Measurements from ENCODE around the gene HSD17B12.

HSD17B12 gene

GRCh38 chr11:43712676-43713075, 32.1 kb downstream of the HSD17B12 start:
- DNase-seq (ENCODE audit: low read depth): no peak
- no peak for TF ChIP-seq CTCF (IDR thresholded peaks at IDR 0.05; ENCODE audit: control insufficient read depth, extremely low read depth, insufficient read depth)
- no peak overlapping the region for H3K4me3 ChIP-seq (ENCODE audit: low read depth, low read length)

GRCh38 chr11:43718373-43718772, 37.8 kb downstream of the HSD17B12 start:
- H3K4me3 ChIP-seq (ENCODE audit: low read depth, low read length): no peak overlapping the region
- no peak for DNase-seq (ENCODE audit: low read depth)
- no peak for TF ChIP-seq CTCF (IDR thresholded peaks at IDR 0.05; ENCODE audit: control insufficient read depth, extremely low read depth, insufficient read depth)

- TF ChIP-seq CTCF (IDR thresholded peaks at IDR 0.05; ENCODE audit: control insufficient read depth, extremely low read depth, insufficient read depth): no peak
- no peak for DNase-seq (ENCODE audit: low read depth)
- H3K4me3 ChIP-seq (ENCODE audit: low read depth, low read length): no peak overlapping the region
Measured at GRCh38 chr11:43723617-43724016, 43.1 kb downstream of the HSD17B12 start.

GRCh38 chr11:43732225-43732624, 51.7 kb downstream of the HSD17B12 start:
- DNase-seq (ENCODE audit: low read depth): no peak
- no peak overlapping the region for H3K4me3 ChIP-seq (ENCODE audit: low read depth, low read length)
- TF ChIP-seq CTCF (IDR thresholded peaks at IDR 0.05; ENCODE audit: control insufficient read depth, extremely low read depth, insufficient read depth): no peak

GRCh38 chr11:43734256-43734655, 53.7 kb downstream of the HSD17B12 start:
- TF ChIP-seq CTCF (IDR thresholded peaks at IDR 0.05; ENCODE audit: control insufficient read depth, extremely low read depth, insufficient read depth): no peak
- DNase-seq (ENCODE audit: low read depth): no peak

GRCh38 chr11:43735115-43735514, 54.6 kb downstream of the HSD17B12 start:
- TF ChIP-seq CTCF (IDR thresholded peaks at IDR 0.05; ENCODE audit: control insufficient read depth, extremely low read depth, insufficient read depth): no peak
- H3K4me3 ChIP-seq (ENCODE audit: low read depth, low read length): no peak overlapping the region
- no peak for DNase-seq (ENCODE audit: low read depth)

More at GRCh38 chr11:43734256-43734655, 53.7 kb downstream of the HSD17B12 start:
- no peak overlapping the region for H3K4me3 ChIP-seq (ENCODE audit: low read depth, low read length)

- H3K4me3 ChIP-seq (ENCODE audit: low read depth, low read length): no peak overlapping the region
- TF ChIP-seq CTCF (IDR thresholded peaks at IDR 0.05; ENCODE audit: control insufficient read depth, extremely low read depth, insufficient read depth): no peak
- no peak for DNase-seq (ENCODE audit: low read depth)
Measured at GRCh38 chr11:43735961-43736360, 55.4 kb downstream of the HSD17B12 start.

Data from LNCaP clone FGC (cell line).